ENCODE results near the gene DYNC2H1.

DNA sequence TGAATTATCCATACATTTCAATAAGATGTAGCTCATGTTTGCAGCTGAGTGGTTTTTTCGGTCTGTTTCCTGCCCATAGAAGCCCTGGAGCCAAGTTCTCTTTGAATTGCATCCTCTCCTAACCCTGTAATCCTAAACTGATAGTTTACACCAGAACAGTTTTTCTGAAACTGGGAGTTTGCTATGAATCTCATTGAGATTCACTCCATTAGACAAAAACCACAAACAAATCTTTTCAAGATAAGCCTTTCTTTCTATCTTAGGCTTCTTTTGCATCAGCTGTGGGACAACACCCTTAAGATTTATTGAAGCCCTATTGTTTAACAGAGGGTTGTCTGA lies 324.8 kb downstream of the DYNC2H1 start:
- TF ChIP-seq, protein P1, sequence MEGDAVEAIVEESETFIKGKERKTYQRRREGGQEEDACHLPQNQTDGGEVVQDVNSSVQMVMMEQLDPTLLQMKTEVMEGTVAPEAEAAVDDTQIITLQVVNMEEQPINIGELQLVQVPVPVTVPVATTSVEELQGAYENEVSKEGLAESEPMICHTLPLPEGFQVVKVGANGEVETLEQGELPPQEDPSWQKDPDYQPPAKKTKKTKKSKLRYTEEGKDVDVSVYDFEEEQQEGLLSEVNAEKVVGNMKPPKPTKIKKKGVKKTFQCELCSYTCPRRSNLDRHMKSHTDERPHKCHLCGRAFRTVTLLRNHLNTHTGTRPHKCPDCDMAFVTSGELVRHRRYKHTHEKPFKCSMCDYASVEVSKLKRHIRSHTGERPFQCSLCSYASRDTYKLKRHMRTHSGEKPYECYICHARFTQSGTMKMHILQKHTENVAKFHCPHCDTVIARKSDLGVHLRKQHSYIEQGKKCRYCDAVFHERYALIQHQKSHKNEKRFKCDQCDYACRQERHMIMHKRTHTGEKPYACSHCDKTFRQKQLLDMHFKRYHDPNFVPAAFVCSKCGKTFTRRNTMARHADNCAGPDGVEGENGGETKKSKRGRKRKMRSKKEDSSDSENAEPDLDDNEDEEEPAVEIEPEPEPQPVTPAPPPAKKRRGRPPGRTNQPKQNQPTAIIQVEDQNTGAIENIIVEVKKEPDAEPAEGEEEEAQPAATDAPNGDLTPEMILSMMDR (IDR thresholded peaks at IDR 0.05): no peak
- no peak for TF ChIP-seq EZH2 (IDR thresholded peaks at IDR 0.05)
- TF ChIP-seq EZH2phosphoT487 (IDR thresholded peaks at IDR 0.05): no peak
